WI38 (cell line): ENCODE results near the gene HAUS3.

Experiments
- H3K4me3 ChIP-seq: 2 replicates; pipeline ENCODE4 v1.5.1; 2011; ENCODE audit warnings: low read depth, mild to moderate bottlenecking, control low read depth, low read length
- CTCF ChIP-seq: IDR thresholded peaks from 2 replicates; pipeline ENCODE4 v1.5.1; 2012; ENCODE audit warnings: low read depth, mild to moderate bottlenecking, control low read depth, low read length

Gene HAUS3

GRCh38 chr4:2256781-2257191 is 14.9 kb upstream of the HAUS3 start:
- no peak overlapping the region for H3K4me3 ChIP-seq

GRCh38 chr4:2256156-2256731 is 14.3 kb upstream of the HAUS3 start:
- TF ChIP-seq CTCF: no peak
- no peak overlapping the region for H3K4me3 ChIP-seq

More at GRCh38 chr4:2256781-2257191, 14.9 kb upstream of the HAUS3 start:
- no peak for TF ChIP-seq CTCF

- H3K4me3 ChIP-seq: no peak overlapping the region
- no peak for TF ChIP-seq CTCF
Measured at GRCh38 chr4:2255501-2256155, 13.7 kb upstream of the HAUS3 start.

- H3K4me3 ChIP-seq: no peak overlapping the region
Measured at GRCh38 chr4:2254665-2255500, 13.0 kb upstream of the HAUS3 start.

GRCh38 chr4:2253160-2254084 is 11.5 kb upstream of the HAUS3 start:
- no peak for TF ChIP-seq CTCF
- H3K4me3 ChIP-seq: no peak overlapping the region

More at GRCh38 chr4:2254665-2255500, 13.0 kb upstream of the HAUS3 start:
- TF ChIP-seq CTCF: no peak

- no peak for TF ChIP-seq CTCF
- H3K4me3 ChIP-seq: no peak overlapping the region
Measured at GRCh38 chr4:2252530-2253091, 10.7 kb upstream of the HAUS3 start.
